Measurements from ENCODE around the gene NDST1.

The NDST1 gene

GRCh38 chr5:150561192-150561512, 53.2 kb downstream of the NDST1 start:
- peaks cover 0 to 5% (median 3%) of the 10 kb centered on the region in 5 donors for H3K9me3 ChIP-seq (ENCODE audit: control insufficient read depth in 5 of 5, low read length in 5 of 5)
- H3K4me3 ChIP-seq (ENCODE audit: low read depth in 1 of 5, low read length in 5 of 5), result no peak overlapping the region
- H3K27me3 ChIP-seq (ENCODE audit: control insufficient read depth in 5 of 5, insufficient read depth in 4 of 5, low read length in 5 of 5), result no peaks in the 10 kb centered on the region
- no peak overlapping the region for H3K27ac ChIP-seq (ENCODE audit: low read depth, low read length)
- no peak overlapping the region for H3K9ac ChIP-seq (ENCODE audit: low read length in 5 of 5)
- peaks cover 0 to 9% (median 7%) of the 10 kb centered on the region in 5 donors for H3K36me3 ChIP-seq (ENCODE audit: control insufficient read depth in 5 of 5, insufficient read depth in 5 of 5, low read length in 5 of 5)
- peaks cover 0 to 25% (median 16%) of the 10 kb centered on the region in 5 donors for H3K4me1 ChIP-seq (ENCODE audit: control insufficient read depth in 5 of 5, insufficient read depth in 5 of 5, low read length in 5 of 5)

- Histone ChIP-seq H3K4me3 (ENCODE audit: low read depth in 1 of 5, low read length in 5 of 5) (no peak overlapping the region), H3K4me1 (ENCODE audit: control insufficient read depth in 5 of 5, insufficient read depth in 5 of 5, low read length in 5 of 5) (peaks cover 0 to 26% (median 16%) of the 10 kb centered on the region in 5 donors), H3K9me3 (ENCODE audit: control insufficient read depth in 5 of 5, low read length in 5 of 5) (peaks cover 0 to 5% (median 3%) of the 10 kb centered on the region in 5 donors), H3K36me3 (ENCODE audit: control insufficient read depth in 5 of 5, insufficient read depth in 5 of 5, low read length in 5 of 5) (peaks cover 0 to 4% (median 3%) of the 10 kb centered on the region in 5 donors), H3K9ac (ENCODE audit: low read length in 5 of 5) (no peak overlapping the region), H3K27me3 (ENCODE audit: control insufficient read depth in 5 of 5, insufficient read depth in 4 of 5, low read length in 5 of 5) (no peaks in the 10 kb centered on the region), H3K27ac (ENCODE audit: low read depth, low read length) (no peak overlapping the region)
These were observed 53.8 kb downstream of the NDST1 start for GRCh38 chr5:150561571-150562275.

GRCh38 chr5:150562832-150563231, 54.9 kb downstream of the NDST1 start:
- Histone ChIP-seq H3K9me3 (ENCODE audit: control insufficient read depth in 5 of 5, low read length in 5 of 5) (peaks cover 0 to 5% (median 3%) of the 10 kb centered on the region in 5 donors), H3K4me1 (ENCODE audit: control insufficient read depth in 5 of 5, insufficient read depth in 5 of 5, low read length in 5 of 5) (peaks cover 0 to 29% (median 16%) of the 10 kb centered on the region in 5 donors), H3K36me3 (ENCODE audit: control insufficient read depth in 5 of 5, insufficient read depth in 5 of 5, low read length in 5 of 5) (peaks cover 0 to 2% (median 0%) of the 10 kb centered on the region in 5 donors), H3K4me3 (ENCODE audit: low read depth in 1 of 5, low read length in 5 of 5) (no peak overlapping the region), H3K9ac (ENCODE audit: low read length in 5 of 5) (no peak overlapping the region), H3K27me3 (ENCODE audit: control insufficient read depth in 5 of 5, insufficient read depth in 4 of 5, low read length in 5 of 5) (no peaks in the 10 kb centered on the region), H3K27ac (ENCODE audit: low read depth, low read length) (no peak overlapping the region)

- Histone ChIP-seq H3K9ac (ENCODE audit: low read length in 5 of 5) (no peak overlapping the region), H3K9me3 (ENCODE audit: control insufficient read depth in 5 of 5, low read length in 5 of 5) (peaks cover 0 to 5% (median 3%) of the 10 kb centered on the region in 5 donors), H3K27ac (ENCODE audit: low read depth, low read length) (no peak overlapping the region)
These were observed 57.9 kb downstream of the NDST1 start for GRCh38 chr5:150565868-150566267.

GRCh38 chr5:150567031-150567717, 59.2 kb downstream of the NDST1 start:
- Histone ChIP-seq H3K27ac (ENCODE audit: low read depth, low read length) (peak overlapping the region; percentile 90), H3K4me1 (ENCODE audit: control insufficient read depth in 5 of 5, insufficient read depth in 5 of 5, low read length in 5 of 5) (peaks cover 0 to 36% (median 18%) of the 10 kb centered on the region in 5 donors), H3K9me3 (ENCODE audit: control insufficient read depth in 5 of 5, low read length in 5 of 5) (peaks cover 0 to 5% (median 3%) of the 10 kb centered on the region in 5 donors), H3K27me3 (ENCODE audit: control insufficient read depth in 5 of 5, insufficient read depth in 4 of 5, low read length in 5 of 5) (no peaks in the 10 kb centered on the region), H3K9ac (ENCODE audit: low read length in 5 of 5) (peak overlapping the region in 1 of 5 donors; percentile 48), H3K4me3 (ENCODE audit: low read depth in 1 of 5, low read length in 5 of 5) (no peak overlapping the region), H3K36me3 (ENCODE audit: control insufficient read depth in 5 of 5, insufficient read depth in 5 of 5, low read length in 5 of 5) (no peaks in the 10 kb centered on the region)

More at GRCh38 chr5:150565868-150566267, 57.9 kb downstream of the NDST1 start:
- Histone ChIP-seq H3K27me3 (ENCODE audit: control insufficient read depth in 5 of 5, insufficient read depth in 4 of 5, low read length in 5 of 5) (no peaks in the 10 kb centered on the region), H3K36me3 (ENCODE audit: control insufficient read depth in 5 of 5, insufficient read depth in 5 of 5, low read length in 5 of 5) (no peaks in the 10 kb centered on the region), H3K4me1 (ENCODE audit: control insufficient read depth in 5 of 5, insufficient read depth in 5 of 5, low read length in 5 of 5) (peaks cover 0 to 48% (median 24%) of the 10 kb centered on the region in 5 donors), H3K4me3 (ENCODE audit: low read depth in 1 of 5, low read length in 5 of 5) (no peak overlapping the region)

- Histone ChIP-seq H3K27ac (ENCODE audit: low read depth, low read length) (peak overlapping the region; percentile 76), H3K9me3 (ENCODE audit: control insufficient read depth in 5 of 5, low read length in 5 of 5) (no peaks in the 10 kb centered on the region), H3K27me3 (ENCODE audit: control insufficient read depth in 5 of 5, insufficient read depth in 4 of 5, low read length in 5 of 5) (no peaks in the 10 kb centered on the region), H3K9ac (ENCODE audit: low read length in 5 of 5) (no peak overlapping the region), H3K4me1 (ENCODE audit: control insufficient read depth in 5 of 5, insufficient read depth in 5 of 5, low read length in 5 of 5) (peaks cover 0 to 33% (median 16%) of the 10 kb centered on the region in 5 donors), H3K4me3 (ENCODE audit: low read depth in 1 of 5, low read length in 5 of 5) (no peak overlapping the region), H3K36me3 (ENCODE audit: control insufficient read depth in 5 of 5, insufficient read depth in 5 of 5, low read length in 5 of 5) (no peaks in the 10 kb centered on the region)
These were observed 60.7 kb downstream of the NDST1 start for GRCh38 chr5:150568663-150569062.

GRCh38 chr5:150570333-150570732, 62.4 kb downstream of the NDST1 start:
- no peaks in the 10 kb centered on the region for H3K9me3 ChIP-seq (ENCODE audit: control insufficient read depth in 5 of 5, low read length in 5 of 5)
- H3K36me3 ChIP-seq (ENCODE audit: control insufficient read depth in 5 of 5, insufficient read depth in 5 of 5, low read length in 5 of 5), result no peaks in the 10 kb centered on the region
- H3K4me1 ChIP-seq (ENCODE audit: control insufficient read depth in 5 of 5, insufficient read depth in 5 of 5, low read length in 5 of 5), result peaks cover 0 to 33% (median 16%) of the 10 kb centered on the region in 5 donors
- no peak overlapping the region for H3K4me3 ChIP-seq (ENCODE audit: low read depth in 1 of 5, low read length in 5 of 5)
- no peaks in the 10 kb centered on the region for H3K27me3 ChIP-seq (ENCODE audit: control insufficient read depth in 5 of 5, insufficient read depth in 4 of 5, low read length in 5 of 5)
- no peak overlapping the region for H3K9ac ChIP-seq (ENCODE audit: low read length in 5 of 5)
- H3K27ac ChIP-seq (ENCODE audit: low read depth, low read length), result no peak overlapping the region

GRCh38 chr5:150571836-150572235, 63.9 kb downstream of the NDST1 start:
- peaks cover 0 to 32% (median 14%) of the 10 kb centered on the region in 5 donors for H3K4me1 ChIP-seq (ENCODE audit: control insufficient read depth in 5 of 5, insufficient read depth in 5 of 5, low read length in 5 of 5)
- no peaks in the 10 kb centered on the region for H3K36me3 ChIP-seq (ENCODE audit: control insufficient read depth in 5 of 5, insufficient read depth in 5 of 5, low read length in 5 of 5)
- H3K4me3 ChIP-seq (ENCODE audit: low read depth in 1 of 5, low read length in 5 of 5), result no peak overlapping the region

GRCh38 chr5:150573216-150573615, 65.3 kb downstream of the NDST1 start:
- no peak overlapping the region for H3K27ac ChIP-seq (ENCODE audit: low read depth, low read length)
- H3K27me3 ChIP-seq (ENCODE audit: control insufficient read depth in 5 of 5, insufficient read depth in 4 of 5, low read length in 5 of 5), result no peaks in the 10 kb centered on the region
- no peak overlapping the region for H3K9ac ChIP-seq (ENCODE audit: low read length in 5 of 5)
- peaks cover 0 to 4% (median 0%) of the 10 kb centered on the region in 5 donors for H3K9me3 ChIP-seq (ENCODE audit: control insufficient read depth in 5 of 5, low read length in 5 of 5)
- H3K4me3 ChIP-seq (ENCODE audit: low read depth in 1 of 5, low read length in 5 of 5), result no peak overlapping the region
- H3K36me3 ChIP-seq (ENCODE audit: control insufficient read depth in 5 of 5, insufficient read depth in 5 of 5, low read length in 5 of 5), result no peaks in the 10 kb centered on the region
- peaks cover 2 to 31% (median 19%) of the 10 kb centered on the region in 5 donors for H3K4me1 ChIP-seq (ENCODE audit: control insufficient read depth in 5 of 5, insufficient read depth in 5 of 5, low read length in 5 of 5)

More at GRCh38 chr5:150571836-150572235, 63.9 kb downstream of the NDST1 start:
- no peaks in the 10 kb centered on the region for H3K9me3 ChIP-seq (ENCODE audit: control insufficient read depth in 5 of 5, low read length in 5 of 5)
- H3K9ac ChIP-seq (ENCODE audit: low read length in 5 of 5), result no peak overlapping the region
- H3K27ac ChIP-seq (ENCODE audit: low read depth, low read length), result no peak overlapping the region
- no peaks in the 10 kb centered on the region for H3K27me3 ChIP-seq (ENCODE audit: control insufficient read depth in 5 of 5, insufficient read depth in 4 of 5, low read length in 5 of 5)

Data from subcutaneous abdominal adipose tissue (tissue), 5 donors.